Heart left ventricle (tissue), 16 donors: ENCODE data around the gene AMOTL2. TPM values are rescaled to one million over a fixed set of nuclear protein-coding genes. Genes with fewer than 3 reads are reported as not detected.

ENCODE experiments used
- ATAC-seq, 4 donors: fragments of 200-7000 bp; cut with Tn5 transposase; one replicate each; pipeline ENCODE4 v1.9.1; 2020 to 2022; ENCODE audit warnings: moderate library complexity in 4 of 4, mild to moderate bottlenecking in 3 of 4, moderate number of reproducible peaks in 1 of 4
- DNase-seq, 5 donors: peaks; one replicate each; pipeline ENCODE4 v3.0.0-alpha.2; 2020
- H3K27ac ChIP-seq, 12 donors: fragments of 200-600 bp; sonication (generic) in 4 of 12; one replicate each; pipeline versions ENCODE4 v1.5.0 to v1.8.0; 2016 to 2022; ENCODE audit warnings: mild to moderate bottlenecking in 2 of 12
- H3K27me3 ChIP-seq, 9 donors: fragments of 200-600 bp; sonication (generic) in 2 of 9; one replicate each; pipeline versions ENCODE4 v1.5.1 to v1.8.0; 2016 to 2022; ENCODE audit warnings: mild to moderate bottlenecking in 3 of 9
- H3K36me3 ChIP-seq, 9 donors: fragments of 200-600 bp; sonication (generic) in 2 of 9; one replicate each; pipeline versions ENCODE4 v1.5.0 to v1.8.0; 2018 to 2022; ENCODE audit warnings: mild to moderate bottlenecking in 2 of 9
- H3K4me1 ChIP-seq, 12 donors: fragments of 200-600 bp; sonication (generic) in 4 of 12; one replicate each; pipeline versions ENCODE4 v1.5.0 to v1.8.0; 2016 to 2022; ENCODE audit warnings: mild to moderate bottlenecking in 3 of 12
- H3K4me3 ChIP-seq, 12 donors: fragments of 200-600 bp; sonication (generic) in 4 of 12; one replicate each; pipeline versions ENCODE4 v1.5.0 to v1.8.0; 2017 to 2022; ENCODE audit warnings: mild to moderate bottlenecking in 9 of 12, moderate library complexity in 4 of 12
- H3K9me3 ChIP-seq, 12 donors: fragments of 200-600 bp; sonication (generic) in 4 of 12; one replicate each; pipeline versions ENCODE4 v1.5.0 to v1.8.0; 2016 to 2022; ENCODE audit warnings: mild to moderate bottlenecking in 1 of 12
- POLR2A ChIP-seq, 2 donors: fragments of 450-650 bp; IDR thresholded peaks; one replicate each; pipeline ENCODE4 v1.6.1; 2017; ENCODE audit warnings: antibody characterized with exemption in 2 of 2, mild to moderate bottlenecking in 2 of 2, moderate library complexity in 2 of 2
- WGBS, 4 donors: extraction: QIAGEN DNeasy Blood & Tissue Kit in 2 of 4; methylation state at CpG; one replicate each; pipeline versions ENCODE4 v1.1.5 to v1.1.7; 2013 to 2018; 5-methylcytosine and 5-hydroxymethylcytosine counted together
- intact Hi-C, 10 donors: fragments of 100-400 bp; cut with DNase I; formaldehyde crosslinking; loops; one replicate each; pipeline versions ENCODE4 v1.11.1 to v1.14.2; 2022
- polyA plus RNA-seq, 2 donors: library from polyadenylated mRNA; stranded (reverse); fragments of 200-250 nt; gene quantifications; one replicate each; pipeline ENCODE4 v1.2.3, GENCODE V29; 2013
- total RNA-seq, 9 donors: library from RNA; depleted of rRNA in 2 of 9; stranded (reverse); fragments of >200 nt in 2 of 9; fragmentation: NEBNext Ultra II Directional in 3 of 9; extraction: Animal tissue kit (Norgen Biotek cat#: 25700) in 3 of 9; gene quantifications; one replicate each; pipeline versions ENCODE4 v1.1.0 to v1.2.4, GENCODE V29; 2016 to 2023
- TF ChIP-seq, protein P1 (sequence below), 12 donors: fragments of 200-600 bp; sonication (generic) in 4 of 12; IDR thresholded peaks; one replicate each; pipeline versions ENCODE4 v1.5.0 to v1.8.0; 2018 to 2022; ENCODE audit warnings: antibody characterized with exemption in 12 of 12, mild to moderate bottlenecking in 5 of 12
- donor health status: ischemic (EF 13 %, LVEDD 7.1; RV severe dilation, severe dysfunction).
- donor health status: healthy with polysubstance abuse.
- donor health status: DM: no; HTN: yes; CAD: no.
- donor health status: DM: no; HTN: no; CAD: no.
- donor health status: ischemic (EF 25% LVEDD 6.9; RV normal size, moderate dysfunction).
- donor health status: ischemic (EF 25% LVEDD 5.7; RV mildly dilated, moderate dysfunction).
- donor health status: healthy.
- donor health status: DM: yes; HTN: yes; CAD: no.
- donor health status: ischemic (EF 35%, LVEDD 5.7; RV mildly dilated, moderate dysfunction).
- donor health status: nonischemic (EF 11% LVEDD 7.7; RV severe dilation, severe dysfunction).
- donor health status: DM: yes; HTN: yes; CAD: no.
- donor health status: PGD.
- donor health status: ischemic (EF 29% LVEDD 5.4; RV normal size, mild dysfunction).
- donor health status: nonischemic (EF 23%, LVEDD 6.1; RV moderate dilation, normal function).

Gene AMOTL2
- total and polyA plus RNA-seq, 11 donors = 19.0 to 109 (median 48.9) TPM

DNA sequence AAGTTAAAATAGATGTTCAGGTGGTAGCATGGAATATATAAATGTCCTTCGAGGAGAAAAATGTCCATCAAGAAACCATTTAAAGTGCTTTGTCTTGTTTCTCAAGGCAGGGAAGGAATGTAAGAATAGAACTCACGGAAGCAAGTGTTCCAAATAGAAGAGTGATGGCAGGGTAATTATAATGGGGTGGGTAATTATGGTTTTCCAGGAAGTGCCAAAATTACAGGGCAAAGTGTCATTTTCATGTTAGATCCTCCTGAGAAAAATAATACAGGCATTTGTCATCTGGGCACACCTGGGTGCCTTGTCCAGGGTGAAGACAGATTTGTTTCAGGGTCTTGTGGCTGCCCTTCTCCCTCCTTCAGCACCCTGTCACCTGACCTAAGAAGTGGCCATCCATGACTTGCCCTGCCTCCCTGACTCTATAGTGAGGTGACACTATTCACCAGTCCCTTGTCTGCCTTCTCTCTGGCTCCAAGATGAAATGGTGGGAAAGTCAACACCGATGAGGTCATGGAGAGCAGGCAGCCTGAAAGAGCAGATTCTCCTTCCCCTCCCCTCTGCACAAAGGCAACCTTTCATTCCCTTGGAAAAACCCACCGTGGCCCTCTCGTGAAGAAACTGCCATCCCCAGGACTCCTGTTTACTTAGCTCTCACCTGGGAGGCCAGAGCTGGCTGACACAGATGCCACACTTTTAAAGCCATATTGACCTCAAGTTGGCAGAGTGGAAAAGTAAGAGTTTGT, 45.1 kb upstream of the AMOTL2 start:
- TF ChIP-seq POLR2A (IDR thresholded peaks at IDR 0.05) = no peak
- TF ChIP-seq, protein P1, sequence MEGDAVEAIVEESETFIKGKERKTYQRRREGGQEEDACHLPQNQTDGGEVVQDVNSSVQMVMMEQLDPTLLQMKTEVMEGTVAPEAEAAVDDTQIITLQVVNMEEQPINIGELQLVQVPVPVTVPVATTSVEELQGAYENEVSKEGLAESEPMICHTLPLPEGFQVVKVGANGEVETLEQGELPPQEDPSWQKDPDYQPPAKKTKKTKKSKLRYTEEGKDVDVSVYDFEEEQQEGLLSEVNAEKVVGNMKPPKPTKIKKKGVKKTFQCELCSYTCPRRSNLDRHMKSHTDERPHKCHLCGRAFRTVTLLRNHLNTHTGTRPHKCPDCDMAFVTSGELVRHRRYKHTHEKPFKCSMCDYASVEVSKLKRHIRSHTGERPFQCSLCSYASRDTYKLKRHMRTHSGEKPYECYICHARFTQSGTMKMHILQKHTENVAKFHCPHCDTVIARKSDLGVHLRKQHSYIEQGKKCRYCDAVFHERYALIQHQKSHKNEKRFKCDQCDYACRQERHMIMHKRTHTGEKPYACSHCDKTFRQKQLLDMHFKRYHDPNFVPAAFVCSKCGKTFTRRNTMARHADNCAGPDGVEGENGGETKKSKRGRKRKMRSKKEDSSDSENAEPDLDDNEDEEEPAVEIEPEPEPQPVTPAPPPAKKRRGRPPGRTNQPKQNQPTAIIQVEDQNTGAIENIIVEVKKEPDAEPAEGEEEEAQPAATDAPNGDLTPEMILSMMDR (IDR thresholded peaks at IDR 0.05) = no peak
- WGBS, 4 donors = 59 to 83% (median 76%) methylated on average over 4 to 5 of the region's 5 CpGs
- intact Hi-C loops = no loop called here

DNA sequence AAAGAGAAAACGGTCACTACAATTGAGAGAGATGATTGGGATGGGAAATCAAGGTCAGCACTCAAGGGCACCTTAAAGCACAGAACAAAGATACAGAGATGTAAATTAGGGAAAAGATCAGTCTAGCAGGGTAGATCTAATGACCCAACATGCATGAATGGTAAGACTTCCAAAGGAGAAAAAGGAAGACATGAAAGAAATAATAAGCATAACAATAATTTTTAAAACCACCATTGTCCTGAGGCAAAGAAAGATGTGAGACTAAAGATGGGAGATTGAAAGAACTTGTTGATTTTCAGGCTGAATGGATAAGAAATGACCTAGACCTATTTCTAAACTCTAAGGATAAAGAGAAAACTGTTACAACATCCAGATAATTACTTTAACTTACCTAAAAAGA, 34.8 kb upstream of the AMOTL2 start:
- no peaks in the 10 kb centered on the region for H3K36me3 ChIP-seq
- H3K9me3 ChIP-seq = peaks cover 0 to under 1% (median 0%) of the 10 kb centered on the region in 12 donors
- DNase-seq (no peak), ATAC-seq (no peak)
- H3K4me1 ChIP-seq = peaks cover 0 to 18% (median 11%) of the 10 kb centered on the region in 12 donors
- TF ChIP-seq POLR2A (IDR thresholded peaks at IDR 0.05) = no peak
- TF ChIP-seq, protein P1 (IDR thresholded peaks at IDR 0.05) = no peak
- 71 to 80% (median 74%) methylated on average over 1 of the region's 1 CpG for WGBS, 4 donors
- intact Hi-C loops = loop anchor here in 3 of 10 donors (5.0 kb wide), 3 partner anchors 38 to 48 kb away; no protein-coding TSS in a partner anchor
- H3K27ac ChIP-seq = no peak overlapping the region
- H3K4me3 ChIP-seq = no peak overlapping the region
- peaks cover 0 to 20% (median 0%) of the 10 kb centered on the region in 9 donors for H3K27me3 ChIP-seq

More for the DNA sequence above, 45.1 kb upstream of the AMOTL2 start:
- Histone ChIP-seq H3K4me1 (no peaks in the 10 kb centered on the region), H3K27me3 (no peaks in the 10 kb centered on the region), H3K36me3 (no peaks in the 10 kb centered on the region), H3K9me3 (peaks cover 0 to 12% (median 0%) of the 10 kb centered on the region in 12 donors), H3K4me3 (no peak overlapping the region), H3K27ac (no peak overlapping the region)
- no peak for DNase-seq
- no peak for ATAC-seq

DNA sequence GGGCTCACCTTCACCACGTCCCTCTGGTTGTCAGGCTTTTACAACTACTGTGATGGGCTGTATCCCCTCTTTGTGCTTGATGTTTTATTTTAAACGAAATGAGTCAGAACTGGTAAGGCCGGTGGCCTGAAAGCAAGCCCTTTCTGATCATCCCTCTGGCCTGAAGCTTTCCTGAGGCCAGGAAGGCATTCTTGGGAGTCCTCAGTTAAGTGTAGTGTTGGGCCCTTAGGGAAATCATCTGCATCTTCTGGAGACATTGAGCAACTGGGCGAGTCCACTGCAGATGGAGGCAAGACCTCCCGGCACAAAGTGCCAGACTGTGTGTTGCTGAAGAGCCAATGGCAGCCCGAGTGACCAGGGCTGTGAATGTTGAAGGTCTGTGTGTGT, 33.0 kb upstream of the AMOTL2 start:
- 66 to 85% (median 73%) methylated on average over 6 of the region's 6 CpGs for WGBS, 4 donors
- Histone ChIP-seq H3K36me3 (no peaks in the 10 kb centered on the region), H3K27ac (peak overlapping the region in 3 of 12 donors; percentile 2 to 42 (median 35)), H3K4me1 (peaks cover 0 to 18% (median 11%) of the 10 kb centered on the region in 12 donors), H3K27me3 (peaks cover 0 to 20% (median 0%) of the 10 kb centered on the region in 9 donors), H3K9me3 (peaks cover 0 to 4% (median 0%) of the 10 kb centered on the region in 12 donors), H3K4me3 (peak overlapping the region in 8 of 12 donors; percentile 47 to 62 (median 56))
- ATAC-seq (peak in 3 of 4 donors; percentile 41 to 49 (median 42)), DNase-seq (no peak)
- intact Hi-C loops = loop anchor here in 3 of 10 donors (5.0 kb wide), 3 partner anchors 40 to 50 kb away; no protein-coding TSS in a partner anchor
- no peak for TF ChIP-seq POLR2A (IDR thresholded peaks at IDR 0.05)
- TF ChIP-seq, protein P1 (IDR thresholded peaks at IDR 0.05) = no peak
